GM18505 (cell line): ENCODE data around the gene ULK4.
"Not testable (repeated sequence)": the region's sequence is repeated elsewhere in the genome, so short reads cannot be mapped to it uniquely, and the experiment has no call there.

ENCODE experiments used
- ATAC-seq: cut with Tn5 transposase; IDR thresholded peaks from one replicate; pipeline ENCODE4 v1.9.1; 2021; ENCODE audit not compliant: unreplicated experiment
- POLR2A ChIP-seq: IDR thresholded peaks from 4 replicates; pipeline ENCODE4 v1.6.1; 2011; ENCODE audit warnings: borderline replicate concordance; ENCODE audit not compliant: insufficient read depth, insufficient read length; ENCODE audit errors: extremely low read depth

The ULK4 gene

DNA sequence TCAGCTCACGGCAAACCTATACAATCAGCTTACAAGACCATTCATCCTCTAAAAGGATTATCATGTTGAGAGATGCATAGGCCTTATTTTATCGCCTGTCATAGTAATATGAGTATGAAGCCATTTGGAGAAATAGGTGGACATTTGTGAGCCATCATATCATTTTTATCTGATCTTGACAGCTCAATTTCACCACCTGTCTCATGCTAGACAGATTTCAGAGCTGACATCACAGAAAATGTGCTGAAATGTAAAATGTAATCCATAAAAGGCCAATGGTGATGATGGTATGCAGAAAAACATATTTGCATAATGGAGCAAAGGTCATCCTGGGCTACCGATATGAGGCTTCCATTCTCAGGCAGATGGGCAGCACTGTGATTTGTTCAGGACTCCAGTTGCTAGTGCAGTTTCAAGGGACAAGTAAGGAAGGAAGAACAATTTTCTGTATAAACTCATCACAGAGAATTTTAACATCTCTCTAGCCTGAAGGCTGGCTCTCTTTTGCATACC lies 221.5 kb downstream of the ULK4 start:
- ATAC-seq, result no peak
- no peak for TF ChIP-seq POLR2A

DNA sequence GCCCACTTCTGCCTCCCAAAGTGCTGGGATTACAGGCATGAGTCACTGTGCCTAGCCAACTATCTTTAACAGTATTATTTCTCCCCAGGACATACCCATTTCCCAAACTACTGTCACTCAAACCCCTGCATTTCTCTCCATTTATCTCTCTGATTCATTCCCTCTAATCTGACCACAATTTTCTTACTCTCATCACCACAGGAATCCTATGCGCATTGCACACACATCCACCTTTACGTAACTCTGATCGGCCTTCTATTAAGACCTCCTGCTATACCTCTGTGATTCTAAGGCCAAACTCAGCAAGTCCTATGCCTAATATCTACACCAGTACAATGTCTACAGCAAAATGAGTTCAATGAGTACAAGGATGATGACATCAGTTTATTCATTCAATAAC lies 235.0 kb downstream of the ULK4 start:
- TF ChIP-seq POLR2A, result no peak
- ATAC-seq, result no peak

DNA sequence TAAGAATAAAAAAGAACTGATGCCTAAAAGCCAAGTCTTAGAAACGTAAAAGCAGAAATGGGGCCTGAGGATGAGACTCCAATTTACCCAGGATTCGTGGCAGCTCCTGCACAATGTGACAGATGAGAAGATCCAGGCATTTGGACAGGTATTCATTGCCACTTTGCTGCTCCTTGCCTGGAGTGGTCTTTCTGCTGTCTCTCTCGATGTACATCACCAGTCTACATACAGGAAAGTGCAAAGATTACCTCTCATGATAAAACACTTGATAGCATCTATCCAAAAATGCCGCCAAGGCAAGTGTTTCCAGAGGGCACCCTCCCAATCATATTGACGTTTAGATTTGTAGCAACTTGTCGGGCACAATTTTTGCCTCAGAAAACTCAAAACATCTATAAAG lies 244.3 kb downstream of the ULK4 start:
- no peak for TF ChIP-seq POLR2A
- ATAC-seq, result no peak

DNA sequence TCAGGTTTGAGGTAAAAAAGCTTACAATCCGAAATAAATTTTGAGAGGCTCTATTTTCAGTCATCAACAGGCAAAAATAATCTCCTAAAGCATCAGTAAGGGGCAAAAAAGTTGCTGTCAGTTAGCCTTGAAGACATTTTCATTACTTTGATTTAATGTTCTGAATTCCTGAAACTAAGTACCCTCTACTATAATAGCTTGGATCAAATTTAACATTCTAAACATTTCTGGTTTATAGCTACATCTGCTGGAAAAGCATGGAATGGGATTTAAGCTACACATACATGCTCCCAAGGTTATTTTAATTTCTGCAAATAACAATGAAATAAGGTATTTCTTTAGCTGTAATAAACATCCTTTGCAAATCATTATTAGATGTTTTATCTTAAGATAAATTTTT lies 245.4 kb downstream of the ULK4 start:
- TF ChIP-seq POLR2A, result no peak
- ATAC-seq, result no peak

GRCh38 chr3:41715376-41715775 lies 246.5 kb downstream of the ULK4 start:
- no peak for ATAC-seq
- no peak for TF ChIP-seq POLR2A

GRCh38 chr3:41711651-41712050 lies 250.3 kb downstream of the ULK4 start:
- ATAC-seq, result no peak
- TF ChIP-seq POLR2A, result no peak

- no peak for ATAC-seq
- TF ChIP-seq POLR2A, result no peak
Observed at GRCh38 chr3:41710646-41711388, 251.1 kb downstream of the ULK4 start.

- ATAC-seq, result not testable (repeated sequence)
Observed at GRCh38 chr3:41709213-41709612, 252.7 kb downstream of the ULK4 start.

DNA sequence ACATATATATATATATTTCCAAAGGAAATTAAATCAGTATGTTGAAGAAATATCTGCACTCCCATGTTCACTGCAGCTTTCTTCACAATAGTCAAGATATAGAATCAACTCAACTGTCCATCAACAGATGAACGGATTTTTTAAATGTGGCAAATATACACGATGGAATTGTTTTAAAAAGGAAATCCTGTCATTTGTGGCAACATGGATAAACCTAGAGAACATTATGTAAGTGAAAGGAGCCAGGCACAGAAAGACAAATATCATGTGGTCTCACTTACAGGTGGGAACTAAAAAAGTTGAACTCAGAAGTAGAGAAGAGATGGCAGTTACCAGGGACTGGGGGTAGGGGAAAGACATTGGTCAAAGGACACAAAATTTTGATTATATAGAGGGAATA lies 253.7 kb downstream of the ULK4 start:
- no peak for ATAC-seq
- no peak for TF ChIP-seq POLR2A

- TF ChIP-seq POLR2A, result no peak
- ATAC-seq, result no peak
Observed at GRCh38 chr3:41705893-41706292, 256.0 kb downstream of the ULK4 start.

DNA sequence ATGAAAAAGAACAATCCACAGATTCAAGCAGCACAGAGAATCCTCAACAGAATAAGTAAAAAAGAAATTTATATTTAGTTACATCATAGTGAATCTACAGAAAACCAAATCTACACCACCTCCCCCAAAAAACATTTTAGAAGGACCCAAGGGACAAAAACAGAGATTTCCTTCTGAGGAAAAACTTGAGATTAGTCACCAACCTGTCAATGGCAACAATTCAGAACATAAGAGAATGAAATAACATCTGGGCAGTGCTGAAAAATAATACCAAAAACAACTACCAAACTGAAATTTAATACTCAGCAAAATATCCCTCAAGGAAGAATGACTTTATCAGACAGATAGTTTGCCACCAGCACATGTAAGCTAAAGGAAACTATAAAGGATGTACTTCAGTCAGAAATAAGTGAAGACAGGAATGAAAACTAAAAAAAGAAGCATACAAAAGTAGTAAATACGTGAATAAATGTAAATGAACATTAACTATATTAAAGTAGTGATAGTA lies 260.7 kb downstream of the ULK4 start:
- ATAC-seq, result no peak

DNA sequence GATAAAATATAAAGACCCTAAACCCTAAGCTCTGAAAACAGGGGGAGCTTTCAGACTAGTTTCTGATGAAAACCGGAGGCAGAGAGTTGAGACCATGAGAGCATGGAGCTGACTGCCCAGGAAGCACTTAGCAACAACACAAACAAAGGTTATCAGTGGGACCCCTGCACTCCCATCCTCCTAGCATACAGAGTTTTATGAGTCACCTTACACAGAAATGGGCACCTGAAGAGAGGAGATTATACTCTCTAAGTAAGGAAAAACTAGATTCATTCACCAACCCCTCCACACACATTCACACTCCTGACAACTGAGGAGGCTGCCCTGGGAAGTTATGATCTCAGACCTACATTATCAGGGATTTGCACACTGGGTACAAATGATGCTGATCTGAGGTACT lies 261.7 kb downstream of the ULK4 start:
- ATAC-seq, result no peak
- no peak for TF ChIP-seq POLR2A

More for the DNA sequence above, 260.7 kb downstream of the ULK4 start:
- TF ChIP-seq POLR2A, result no peak

DNA sequence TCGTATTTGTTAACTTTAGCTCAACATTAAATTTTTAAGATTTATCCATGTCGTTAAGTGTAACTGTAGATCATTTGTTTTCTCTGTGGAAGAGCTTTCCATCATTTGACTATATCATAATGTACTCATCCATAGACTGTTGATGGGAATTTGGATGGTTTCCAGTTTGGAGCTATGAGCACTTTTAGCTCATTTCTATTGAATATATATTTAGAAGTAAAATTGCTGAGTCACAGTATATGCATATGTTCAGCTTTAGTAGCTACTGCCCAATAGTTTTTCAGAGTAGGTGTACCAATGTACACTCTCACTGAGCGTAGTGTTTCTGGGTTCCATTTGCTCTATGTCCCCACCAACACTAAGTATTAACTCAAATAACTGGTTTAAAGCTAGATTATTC lies 263.0 kb downstream of the ULK4 start:
- no peak for TF ChIP-seq POLR2A
- no peak for ATAC-seq

DNA sequence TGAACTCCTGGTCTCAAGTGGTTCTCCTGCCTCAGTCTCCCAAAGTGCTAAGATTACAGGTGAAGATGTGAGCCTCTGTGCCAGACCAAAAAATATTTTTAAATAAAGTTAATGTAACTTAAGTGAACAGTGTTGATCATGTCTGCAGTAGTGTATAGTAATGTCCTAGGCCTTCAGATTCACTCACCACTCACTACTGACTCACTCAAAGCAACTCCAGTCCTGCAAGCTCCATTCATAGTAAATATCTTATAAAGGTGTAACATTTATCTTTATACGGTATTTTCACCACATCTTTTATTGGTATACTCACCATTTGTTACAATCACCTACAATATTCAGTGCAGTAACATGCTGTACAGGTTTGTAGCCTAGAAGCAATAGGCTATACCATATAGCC lies 264.2 kb downstream of the ULK4 start:
- TF ChIP-seq POLR2A, result no peak
- no peak for ATAC-seq

- not testable (repeated sequence) for ATAC-seq
Observed at GRCh38 chr3:41695806-41696205, 266.1 kb downstream of the ULK4 start.
